ENCODE data around the gene OLFM1.

- TF ChIP-seq CTCF (IDR thresholded peaks at IDR 0.05), result no peak
- TF ChIP-seq POLR2A (IDR thresholded peaks at IDR 0.05), result no peak
These were observed 6.6 kb downstream of the OLFM1 start for GRCh38 chr9:135093911-135094584.

Data from right lobe of liver (tissue), 4 donors.